Stromal cell of bone marrow (primary cell): ENCODE measurements around the gene TARBP1.

Experiments
- DNase-seq: peaks from one replicate; pipeline ENCODE4 v3.0.0-alpha.2; 2012; ENCODE audit warnings: low read depth

TARBP1 gene

DNA sequence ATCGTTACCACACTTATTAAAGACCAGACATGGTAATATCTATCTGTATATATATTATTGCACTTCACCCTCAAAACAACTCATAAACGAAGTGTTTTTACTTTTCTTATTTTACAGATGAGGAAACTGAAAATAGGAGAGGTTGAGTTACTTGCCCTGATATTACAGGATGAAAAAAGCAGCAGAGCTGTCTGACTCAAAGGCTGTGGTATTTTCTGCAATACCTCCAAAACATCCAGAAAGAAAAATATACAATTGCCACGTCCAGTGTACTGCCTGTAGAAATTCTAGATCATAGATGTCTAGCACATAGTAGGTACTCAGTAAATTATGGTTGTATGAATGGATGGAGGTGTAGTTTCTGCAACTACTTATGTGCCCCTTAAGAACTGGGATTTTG is 5.2 kb upstream of the TARBP1 start:
- no peak for DNase-seq

DNA sequence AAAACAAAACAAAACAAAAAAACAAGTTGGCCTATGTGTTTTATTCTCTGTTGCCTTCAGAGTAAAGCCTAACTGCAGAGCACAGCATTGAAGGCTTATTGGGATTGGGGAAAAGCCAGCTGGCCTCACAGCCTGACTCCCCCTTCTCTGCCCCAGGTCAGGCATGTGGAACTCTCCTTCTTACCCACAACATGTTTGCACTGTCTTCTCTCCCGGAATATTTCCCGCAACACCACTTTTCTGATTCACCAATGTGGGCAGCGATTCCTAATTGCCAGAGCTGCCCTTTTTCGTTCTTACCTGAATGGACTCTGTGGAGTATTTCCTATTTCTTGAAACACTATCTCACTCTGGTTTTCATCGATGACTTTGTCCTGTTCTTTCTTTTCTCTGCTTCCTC is 2.8 kb upstream of the TARBP1 start:
- DNase-seq, result no peak

DNA sequence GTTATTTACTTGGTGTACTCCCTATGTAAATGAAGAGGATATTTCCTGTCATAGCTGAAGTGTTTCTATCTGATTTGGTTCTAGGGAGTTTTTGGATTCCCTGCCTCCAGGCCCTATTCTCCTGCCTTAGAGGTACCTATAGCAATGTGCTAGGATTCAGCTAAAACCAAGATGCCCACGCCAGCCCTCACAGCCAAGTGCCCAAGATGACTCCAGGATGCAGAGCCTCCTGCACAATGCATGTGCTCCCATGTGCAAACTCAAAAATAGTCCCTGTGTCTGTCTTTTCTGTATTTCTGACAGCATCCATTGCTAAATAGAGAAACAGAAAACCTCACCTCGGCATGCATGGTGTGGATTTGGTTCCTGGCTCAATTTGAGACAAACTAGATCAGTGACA is 887 bp upstream of the TARBP1 start:
- no peak for DNase-seq

DNA sequence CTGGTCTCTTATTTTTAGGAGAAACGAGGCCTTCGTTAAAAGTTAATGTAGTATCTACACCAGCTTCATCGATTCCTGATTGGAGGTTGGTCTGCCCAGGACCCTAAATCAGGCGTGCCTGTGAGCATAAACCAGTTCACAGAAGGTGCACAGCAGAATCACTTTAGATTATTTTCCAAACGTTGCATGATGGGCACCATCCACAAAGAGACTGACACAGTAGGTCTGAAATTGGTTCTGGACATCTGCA is 256 bp upstream of the TARBP1 start:
- no peak for DNase-seq

DNA sequence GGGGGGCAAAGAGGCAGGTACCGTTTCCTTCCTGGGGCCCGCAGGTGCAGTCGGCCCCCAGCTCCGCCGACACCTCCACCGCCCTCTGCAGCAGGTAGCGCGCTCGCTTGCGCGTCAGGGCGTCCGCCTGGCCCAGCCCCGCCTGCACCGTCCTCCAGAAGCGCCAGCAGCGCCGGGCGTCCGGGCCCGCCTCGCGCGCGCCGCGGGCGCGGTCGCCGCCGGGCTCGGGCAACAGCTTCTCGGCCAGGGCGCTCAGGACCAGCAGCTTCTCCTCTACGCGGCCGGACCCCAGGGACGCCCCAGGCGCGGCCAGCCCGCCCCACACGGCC is 863 bp downstream of the TARBP1 start:
- DNase-seq, result no peak

DNA sequence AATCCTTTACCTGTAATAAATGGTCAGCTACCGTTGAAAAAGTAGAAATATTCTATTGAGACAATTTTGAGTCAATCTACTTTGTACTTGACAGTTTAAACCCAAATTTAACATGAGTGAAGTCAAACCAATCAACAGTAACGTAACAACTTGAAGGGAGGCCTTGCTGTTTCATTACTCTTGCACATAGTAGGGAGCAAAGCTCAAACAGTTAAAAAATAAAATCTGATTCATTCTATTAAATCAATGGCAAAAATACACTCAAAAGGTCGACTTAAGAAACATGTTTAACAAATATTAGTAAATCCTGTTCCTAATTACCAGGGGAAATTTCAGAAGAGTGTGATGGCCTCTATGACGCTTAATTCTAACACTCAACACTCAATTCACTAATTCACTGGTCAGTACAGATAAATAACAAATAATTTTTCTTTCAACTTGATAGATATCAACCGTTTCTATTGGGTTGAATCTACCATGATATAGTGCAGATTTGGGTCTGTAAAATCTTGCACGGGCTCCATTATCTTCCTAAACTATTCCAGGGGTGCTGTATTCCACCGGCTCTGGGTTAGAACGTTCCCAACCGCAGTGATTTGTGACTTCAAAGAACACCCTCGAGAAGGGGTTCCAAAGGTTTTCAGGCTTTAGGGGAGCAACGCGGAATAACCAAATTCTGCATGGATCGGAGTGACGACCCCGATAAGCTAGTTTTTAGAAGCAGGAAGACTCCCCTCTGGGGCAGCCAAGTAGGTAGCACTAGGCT is 1.4 kb downstream of the TARBP1 start:
- no peak for DNase-seq

DNA sequence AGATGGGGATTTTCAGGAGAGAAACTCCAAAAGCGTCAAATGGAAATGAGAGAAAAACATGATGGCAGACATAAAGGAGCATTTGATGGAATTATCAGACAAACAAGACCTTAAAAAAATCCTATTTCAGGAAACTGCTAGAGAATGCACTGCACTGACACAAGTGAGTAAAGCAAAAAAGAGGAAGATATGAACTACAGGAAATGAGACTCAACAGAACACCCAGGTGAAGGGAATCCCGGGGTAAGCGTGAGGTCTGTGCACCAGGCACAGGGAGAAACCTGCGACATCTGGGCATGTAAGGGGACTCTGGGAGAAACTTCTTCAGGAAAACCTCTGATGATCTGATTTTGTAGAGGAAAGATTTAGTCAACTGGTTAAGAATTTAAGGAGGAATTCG is 2.8 kb downstream of the TARBP1 start:
- no peak for DNase-seq

DNA sequence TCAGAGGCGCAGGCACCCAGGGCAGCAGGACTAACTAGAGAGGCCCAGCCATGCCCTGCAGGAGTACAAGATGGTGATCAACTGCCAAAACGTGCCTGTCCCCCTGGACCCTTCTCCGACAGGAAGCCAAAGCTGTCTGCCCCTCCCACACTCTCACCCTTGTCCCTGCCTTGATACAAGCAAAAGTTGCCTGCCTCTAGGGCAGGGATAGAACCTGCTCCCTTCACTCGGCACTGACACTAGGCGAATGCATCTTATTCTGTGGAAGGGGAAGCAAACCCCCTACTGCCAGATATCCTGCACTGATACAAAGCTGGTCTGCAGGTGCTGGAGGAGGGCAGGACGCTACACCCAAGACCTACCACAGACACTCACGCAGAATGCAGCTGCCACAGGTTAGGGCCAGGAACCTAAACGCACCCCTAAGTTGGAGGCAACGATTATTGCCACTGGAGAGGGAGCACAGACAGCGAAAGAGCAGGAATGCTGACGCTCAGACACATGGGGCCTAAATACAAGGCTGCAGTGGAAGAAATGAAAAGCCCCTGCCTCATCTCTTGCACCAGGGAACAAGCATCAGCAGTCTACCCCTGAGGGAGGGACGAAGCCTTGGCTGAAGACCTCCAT is 3.7 kb downstream of the TARBP1 start:
- DNase-seq, result no peak

DNA sequence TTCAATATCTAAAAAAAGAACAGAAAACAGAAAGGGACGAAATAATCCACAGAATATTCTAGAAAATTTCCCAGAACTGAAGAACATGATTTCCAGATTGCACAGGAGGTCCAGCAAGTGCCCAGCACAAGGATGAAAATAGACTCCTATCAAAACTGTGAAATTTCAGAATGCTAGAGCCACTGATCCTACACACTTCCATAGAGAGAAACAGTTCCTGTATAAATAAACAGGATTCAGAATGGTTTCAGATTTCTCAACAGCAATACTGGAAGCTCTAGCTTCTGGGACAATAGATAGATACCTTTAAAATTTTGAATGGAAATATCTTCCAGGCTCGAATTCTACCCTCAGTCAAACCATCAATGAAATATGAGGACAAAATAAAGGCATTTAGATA is 4.6 kb downstream of the TARBP1 start:
- DNase-seq, result no peak

DNA sequence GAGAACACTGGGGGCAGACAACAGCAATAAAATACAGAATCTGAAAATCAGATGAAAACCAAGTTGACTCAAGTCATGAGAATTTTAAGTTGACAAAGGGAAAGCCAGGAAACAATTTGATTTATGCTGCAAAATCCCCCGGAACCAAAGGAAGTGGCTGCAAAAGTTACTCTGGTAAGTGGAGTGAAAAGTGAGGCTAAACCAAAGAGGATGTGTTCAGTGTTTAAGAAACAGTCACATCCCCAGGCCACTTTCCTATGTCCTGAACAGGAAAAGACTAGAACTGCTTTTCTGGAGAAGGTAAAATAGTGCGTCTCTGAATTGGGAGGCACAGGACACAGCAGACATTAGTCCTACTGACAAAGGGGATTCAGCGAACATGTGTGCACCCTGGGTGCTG is 5.9 kb downstream of the TARBP1 start:
- DNase-seq, result no peak

DNA sequence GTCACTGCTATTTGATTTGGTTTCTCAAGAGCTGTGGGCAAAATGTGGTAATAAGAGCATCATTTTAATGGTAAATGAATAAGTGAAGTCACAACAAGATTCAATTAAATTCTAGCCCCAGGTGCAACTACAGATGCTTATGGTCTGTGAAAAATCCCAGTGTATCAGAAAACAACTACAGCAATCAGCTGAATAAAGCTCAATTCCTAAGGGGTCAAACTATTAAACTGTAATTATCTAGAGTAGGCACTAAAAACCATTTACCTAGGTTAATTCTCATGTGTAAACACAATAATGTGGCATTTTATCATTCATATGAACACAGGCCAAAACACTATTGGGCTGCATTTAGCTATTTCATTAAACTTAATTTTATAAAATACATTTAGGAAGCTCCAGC is 9.6 kb downstream of the TARBP1 start:
- DNase-seq, result no peak

DNA sequence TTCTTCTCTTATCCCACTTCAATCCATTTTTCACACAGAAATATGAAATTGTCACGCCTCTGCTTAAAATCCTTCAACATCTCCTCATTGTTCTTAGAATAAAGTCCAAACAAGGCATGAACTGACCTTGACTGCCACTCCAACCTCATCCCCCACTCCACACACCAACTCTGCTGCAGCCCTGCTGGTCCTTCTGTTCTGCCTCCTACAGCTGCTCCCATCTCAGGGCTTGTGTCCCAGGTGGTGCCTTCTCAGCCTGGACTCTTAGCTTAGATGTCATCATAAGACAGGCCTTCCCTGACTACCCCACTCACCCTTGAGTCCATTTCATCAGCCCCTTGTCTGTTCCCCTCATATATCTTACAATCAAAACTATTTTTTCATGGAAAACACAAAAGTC is 10.4 kb downstream of the TARBP1 start:
- no peak for DNase-seq

DNA sequence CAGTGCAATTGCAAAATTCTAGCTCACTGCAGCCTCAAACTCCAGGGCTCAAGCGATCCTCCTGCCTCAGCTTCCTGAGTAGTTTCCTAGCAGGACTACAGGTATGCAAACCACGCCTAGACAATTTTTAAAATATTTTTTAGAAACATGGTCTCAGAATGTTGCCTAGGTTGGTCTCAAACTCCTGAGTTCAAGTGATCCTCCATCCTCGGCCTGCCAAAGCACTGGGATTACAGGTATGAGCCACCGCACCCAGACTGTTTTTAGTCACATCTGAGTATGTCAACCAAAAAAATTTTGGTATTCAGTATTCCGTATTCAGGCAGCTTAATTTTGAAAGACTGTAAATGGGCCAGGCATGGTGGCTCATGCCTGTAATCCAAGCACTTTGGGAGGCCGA is 11.2 kb downstream of the TARBP1 start:
- no peak for DNase-seq

DNA sequence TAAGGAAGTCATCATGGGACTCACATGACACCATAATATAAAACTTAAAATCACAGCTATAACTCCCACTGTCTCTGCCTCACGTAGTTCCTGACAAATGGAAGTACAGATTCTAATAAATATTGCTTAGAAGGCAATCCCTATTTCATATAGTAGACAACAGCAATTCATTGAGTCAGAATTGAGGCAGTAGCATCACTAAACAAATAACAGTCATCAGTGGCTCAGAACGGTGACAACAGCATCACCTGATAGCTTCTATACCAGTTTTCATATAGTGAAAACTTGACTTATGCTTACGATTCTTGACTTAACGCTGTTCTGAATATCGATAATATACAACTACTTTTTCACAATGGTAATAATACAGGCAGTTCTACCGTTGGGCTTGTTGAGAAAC is 12.0 kb downstream of the TARBP1 start:
- DNase-seq, result no peak

DNA sequence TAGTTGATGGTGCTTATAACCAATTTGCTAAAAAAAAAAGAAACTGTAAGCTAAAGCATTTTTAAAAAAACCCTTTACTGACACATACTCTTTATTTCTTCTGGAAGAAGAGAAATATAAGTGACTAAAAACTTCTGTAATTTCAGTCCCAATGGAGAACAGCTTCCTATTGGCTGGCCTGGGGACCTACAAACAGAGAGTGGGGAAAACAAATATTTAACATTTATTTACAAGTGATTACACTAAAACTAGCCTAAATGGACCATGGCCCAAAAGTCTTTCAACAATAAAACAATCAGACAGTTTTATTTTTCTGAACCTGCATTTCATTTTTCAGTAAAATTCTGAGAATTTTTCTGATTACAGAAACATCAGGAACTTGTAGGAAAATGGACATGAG is 15.2 kb downstream of the TARBP1 start:
- no peak for DNase-seq

DNA sequence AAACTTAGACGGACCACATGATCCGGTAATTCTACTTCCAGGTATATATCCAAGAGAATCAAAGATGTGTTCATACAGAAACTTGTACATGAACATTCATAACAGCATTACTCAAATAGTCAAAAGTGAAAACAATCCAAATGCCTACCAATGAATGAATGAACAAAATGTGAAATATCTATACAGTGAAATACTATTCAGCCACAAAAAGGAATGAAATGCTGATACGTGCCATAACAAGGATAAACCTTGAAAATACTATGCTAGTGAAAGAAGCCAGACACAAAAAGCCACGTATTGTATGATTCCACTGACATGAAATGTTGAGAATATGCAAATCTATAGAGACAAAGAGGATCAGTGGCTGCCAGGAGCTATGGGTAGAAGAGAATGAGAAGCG is 18.3 kb downstream of the TARBP1 start:
- DNase-seq, result no peak

DNA sequence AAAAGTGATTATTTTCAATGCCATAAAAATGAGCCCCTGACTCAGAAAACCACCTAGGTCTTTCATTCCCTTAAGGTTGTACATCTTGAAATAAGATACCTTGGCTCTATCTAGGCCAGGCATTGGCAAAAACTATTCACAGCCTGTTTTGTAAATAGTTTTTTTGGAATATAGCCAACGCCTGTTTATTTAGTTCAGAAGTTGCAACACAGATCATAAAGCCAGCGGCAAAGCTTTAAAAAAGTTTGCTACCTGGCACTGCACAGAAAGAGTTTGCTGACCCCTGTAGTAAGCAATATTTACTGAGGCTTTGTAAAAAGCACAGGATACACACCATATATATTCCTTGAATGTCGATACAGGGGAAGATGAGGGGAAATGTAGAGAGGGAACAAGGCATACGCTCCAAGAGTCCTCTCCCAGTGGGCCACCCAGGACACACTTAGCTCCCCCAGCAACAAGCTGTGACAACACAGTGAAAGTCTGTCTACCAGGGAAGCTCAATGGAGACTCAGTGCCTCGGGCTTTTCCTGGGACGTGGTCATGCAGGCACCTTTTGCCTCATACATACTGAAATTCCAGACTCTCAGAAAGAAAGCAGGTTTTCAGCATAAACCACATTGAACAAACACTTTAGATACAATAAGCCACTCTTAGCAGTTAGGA is 20.5 kb downstream of the TARBP1 start:
- DNase-seq, result no peak

DNA sequence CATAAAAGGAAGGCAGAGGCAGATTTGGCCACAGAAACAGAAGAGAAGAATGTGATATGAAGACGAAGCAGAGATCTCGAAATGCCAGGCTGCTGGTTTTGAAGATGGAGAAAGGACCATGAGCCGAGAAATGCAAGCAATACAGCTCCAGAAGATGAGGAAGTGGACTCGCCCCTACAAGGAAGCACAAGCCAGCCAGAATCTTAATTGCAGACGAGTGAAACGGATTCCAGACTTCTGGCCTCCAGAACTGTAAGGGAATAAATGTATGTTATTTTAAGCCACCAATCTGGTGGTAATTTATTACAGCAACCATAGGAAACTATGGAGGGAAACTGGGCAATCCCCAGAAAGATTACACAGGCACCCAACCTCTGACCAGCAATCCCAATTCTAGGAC is 24.1 kb downstream of the TARBP1 start:
- DNase-seq, result no peak

DNA sequence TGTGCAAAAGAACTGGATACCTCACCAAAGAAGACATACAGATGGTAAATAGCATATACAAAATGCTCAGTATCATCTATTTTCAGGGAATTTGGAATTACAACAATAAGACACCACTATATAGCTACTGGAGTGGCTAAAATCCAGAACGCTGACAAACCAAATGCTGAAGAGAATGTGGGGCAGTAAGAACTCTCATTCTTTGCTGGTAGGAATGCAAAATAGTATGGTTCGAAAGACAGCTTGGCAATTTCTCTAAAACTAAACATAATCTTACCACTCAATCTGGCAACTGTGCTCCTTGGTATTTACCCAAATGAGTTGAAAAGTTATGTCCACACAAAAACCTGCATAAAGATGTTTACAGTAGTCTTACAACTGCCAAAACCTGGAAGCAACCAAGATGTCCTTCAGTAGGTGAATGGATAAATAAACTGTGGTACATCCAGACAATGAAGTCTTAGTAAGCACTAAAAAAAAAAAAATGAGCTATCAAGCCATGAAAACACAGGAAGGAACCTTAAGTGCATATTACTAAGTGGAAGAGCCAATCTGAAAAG is 26.5 kb downstream of the TARBP1 start:
- DNase-seq, result no peak

DNA sequence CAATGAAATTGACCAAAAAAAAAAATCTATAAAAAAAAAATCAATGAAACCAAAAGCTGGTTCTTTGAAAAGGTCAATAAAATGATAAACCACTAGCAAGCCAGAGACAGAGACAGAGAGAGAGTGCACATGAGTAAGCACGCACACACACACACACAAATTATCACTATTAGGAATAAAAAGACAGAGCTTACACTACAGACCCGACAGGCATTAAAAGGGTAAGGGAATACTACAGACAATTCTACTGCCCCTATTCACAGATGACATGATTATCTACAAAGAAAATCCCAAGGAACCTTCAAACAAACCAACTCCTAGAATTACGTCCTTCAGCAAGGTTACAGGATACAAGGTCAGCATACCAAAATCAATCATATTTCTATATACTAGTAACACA is 38.6 kb downstream of the TARBP1 start:
- DNase-seq, result no peak

DNA sequence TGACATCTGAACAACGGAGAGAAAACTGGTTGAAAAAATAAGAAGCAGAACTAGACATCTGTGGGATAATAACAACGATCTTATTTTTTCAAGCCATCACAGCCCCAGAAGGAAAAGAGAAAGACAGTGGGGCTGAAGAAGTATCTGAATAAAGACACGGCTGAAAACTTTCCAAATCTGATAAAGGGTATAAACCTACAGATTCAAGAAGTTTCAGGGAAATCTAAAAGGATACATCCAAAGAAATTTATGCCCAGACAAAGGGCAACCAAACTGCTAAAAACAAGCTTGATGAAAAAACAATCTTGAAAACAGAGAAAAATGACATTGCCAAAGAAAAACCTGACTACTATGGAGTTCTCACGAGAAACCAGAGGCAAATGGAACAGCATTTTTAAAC is 40.4 kb downstream of the TARBP1 start:
- DNase-seq, result no peak

DNA sequence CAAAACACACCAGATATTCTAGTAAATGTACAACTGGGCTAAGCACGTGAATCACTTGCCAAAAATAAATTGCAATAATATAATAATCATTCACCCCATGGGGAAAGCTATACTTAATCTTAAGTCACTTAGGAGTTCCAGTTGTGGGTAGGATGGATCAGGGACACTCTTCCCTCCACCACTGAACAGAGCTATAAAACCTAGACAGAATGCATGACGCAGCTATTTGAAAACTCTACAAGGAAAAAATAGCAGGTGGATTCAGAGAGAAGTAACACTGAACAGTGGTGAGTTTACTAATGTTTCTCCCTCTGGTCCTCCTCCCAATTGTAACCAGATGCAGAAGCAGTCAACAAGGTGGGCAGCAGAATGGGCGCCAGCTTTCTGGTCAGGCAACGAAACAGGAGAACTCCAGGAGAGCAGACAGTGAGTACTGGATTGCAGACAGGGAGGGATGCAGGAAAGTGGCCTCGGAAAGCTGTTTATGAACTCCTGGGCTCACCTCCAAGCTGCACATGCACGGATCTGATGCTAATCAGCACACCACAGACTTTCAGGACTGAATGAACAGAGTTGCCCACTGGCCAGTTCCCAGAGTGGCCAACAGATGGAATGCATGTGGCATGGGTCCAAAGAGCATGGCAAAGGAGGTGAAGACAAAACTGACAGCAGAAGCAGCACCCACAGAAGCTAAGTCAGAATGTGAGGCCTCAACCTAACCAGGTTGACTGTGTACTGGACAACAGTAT is 41.4 kb downstream of the TARBP1 start:
- no peak for DNase-seq

DNA sequence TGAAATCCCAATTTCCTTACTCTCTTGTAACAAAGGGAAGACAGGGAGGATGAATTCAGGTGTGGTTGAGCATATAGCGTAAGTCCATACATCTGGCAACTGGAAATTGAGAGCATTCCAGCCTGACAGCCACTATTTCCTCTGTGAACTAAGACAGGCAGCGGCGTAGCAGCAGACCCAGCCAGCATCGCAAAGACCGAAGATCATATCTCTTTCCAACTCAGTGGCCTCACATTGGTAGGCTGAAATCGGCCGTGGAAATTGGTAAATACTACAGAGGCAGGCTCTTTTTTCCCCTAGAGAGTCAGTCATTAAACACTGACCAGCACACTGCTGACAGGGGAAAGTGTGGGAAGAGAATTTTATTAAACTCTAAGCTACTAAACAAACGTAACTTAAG is 43.4 kb downstream of the TARBP1 start:
- no peak for DNase-seq
